Hindlimb muscle (tissue), 1 donor: ENCODE data around the gene TMPRSS11D. TPM values are rescaled to one million over a fixed set of nuclear protein-coding genes. Genes with fewer than 3 reads are reported as not detected.

ENCODE experiments used
- DNase-seq: peaks from one replicate; pipeline ENCODE4 v3.0.0-alpha.2; 2013
- polyA plus RNA-seq: library from polyadenylated mRNA; unstranded; fragments of 120-200 nt; gene quantifications from one replicate; pipeline ENCODE4 v1.2.1, GENCODE V29; 2013; ENCODE audit not compliant: insufficient read length

TMPRSS11D gene, protein sequence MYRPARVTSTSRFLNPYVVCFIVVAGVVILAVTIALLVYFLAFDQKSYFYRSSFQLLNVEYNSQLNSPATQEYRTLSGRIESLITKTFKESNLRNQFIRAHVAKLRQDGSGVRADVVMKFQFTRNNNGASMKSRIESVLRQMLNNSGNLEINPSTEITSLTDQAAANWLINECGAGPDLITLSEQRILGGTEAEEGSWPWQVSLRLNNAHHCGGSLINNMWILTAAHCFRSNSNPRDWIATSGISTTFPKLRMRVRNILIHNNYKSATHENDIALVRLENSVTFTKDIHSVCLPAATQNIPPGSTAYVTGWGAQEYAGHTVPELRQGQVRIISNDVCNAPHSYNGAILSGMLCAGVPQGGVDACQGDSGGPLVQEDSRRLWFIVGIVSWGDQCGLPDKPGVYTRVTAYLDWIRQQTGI
- polyA plus RNA-seq, result 0.08 TPM

- DNase-seq, result no peak
Measured at GRCh38 chr4:67883902-67884301, at the start of gene TMPRSS11D. TSS of gene TMPRSS11D (minus strand) at chr4:67884002. CDS start at chr4:67883933, 69 bp downstream.

DNA sequence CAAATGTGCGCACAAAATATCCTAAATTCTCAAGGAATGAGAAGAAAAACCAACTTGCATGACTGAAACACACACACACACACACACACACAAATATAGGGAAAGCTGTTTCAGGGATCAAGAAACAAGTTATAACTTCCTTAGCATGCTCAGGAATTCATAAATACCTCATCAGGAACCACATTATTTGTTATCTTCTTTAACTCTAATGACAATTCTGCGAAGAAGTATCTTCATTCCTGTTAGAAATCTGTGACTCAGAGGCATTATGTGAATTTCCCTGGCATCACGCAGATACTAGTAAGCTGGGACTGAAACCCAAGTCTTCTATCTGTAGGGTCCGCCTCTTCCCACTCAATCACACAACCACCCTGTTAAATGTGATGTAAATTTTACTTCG is 49.2 kb upstream of the TMPRSS11D start:
- no peak for DNase-seq

GRCh38 chr4:67931256-67931655 is 47.5 kb upstream of the TMPRSS11D start:
- no peak for DNase-seq

- no peak for DNase-seq
Measured at GRCh38 chr4:67929426-67929825, 45.6 kb upstream of the TMPRSS11D start.

- DNase-seq, result no peak
Measured at GRCh38 chr4:67928546-67928945, 44.7 kb upstream of the TMPRSS11D start.

GRCh38 chr4:67927251-67927650 is 43.4 kb upstream of the TMPRSS11D start:
- DNase-seq, result no peak

GRCh38 chr4:67926485-67926884 is 42.7 kb upstream of the TMPRSS11D start:
- no peak for DNase-seq

GRCh38 chr4:67922697-67923096 is 38.9 kb upstream of the TMPRSS11D start:
- DNase-seq, result no peak

GRCh38 chr4:67918428-67918827 is 34.6 kb upstream of the TMPRSS11D start:
- DNase-seq, result no peak

DNA sequence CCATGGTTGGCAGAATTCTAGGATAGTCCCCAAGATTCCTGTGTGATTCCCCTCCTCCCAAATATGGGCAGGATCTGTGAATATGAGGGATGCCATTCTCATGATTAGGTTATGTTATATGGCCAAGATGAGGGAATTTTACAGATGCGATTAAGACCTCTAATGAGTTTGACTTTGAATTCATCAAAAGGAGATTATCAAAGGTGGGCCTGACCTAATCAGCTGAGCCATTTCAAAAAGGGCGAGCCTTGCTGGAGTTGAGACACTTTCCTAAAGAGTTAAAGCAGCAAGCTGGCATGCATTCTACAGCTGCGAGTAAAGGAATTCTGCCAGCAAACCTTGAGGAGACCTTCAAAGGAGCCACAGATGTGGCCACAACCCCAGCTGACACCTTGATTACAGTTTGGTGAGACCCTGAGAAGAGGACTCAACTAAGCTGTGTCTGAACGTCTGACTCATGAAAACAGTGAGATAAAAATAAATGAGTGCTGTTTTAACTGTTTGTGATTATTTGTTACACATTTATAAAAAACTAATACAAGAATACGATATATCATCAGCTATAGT is 31.7 kb upstream of the TMPRSS11D start:
- no peak for DNase-seq

GRCh38 chr4:67912080-67912479 is 28.3 kb upstream of the TMPRSS11D start:
- DNase-seq, result no peak

DNA sequence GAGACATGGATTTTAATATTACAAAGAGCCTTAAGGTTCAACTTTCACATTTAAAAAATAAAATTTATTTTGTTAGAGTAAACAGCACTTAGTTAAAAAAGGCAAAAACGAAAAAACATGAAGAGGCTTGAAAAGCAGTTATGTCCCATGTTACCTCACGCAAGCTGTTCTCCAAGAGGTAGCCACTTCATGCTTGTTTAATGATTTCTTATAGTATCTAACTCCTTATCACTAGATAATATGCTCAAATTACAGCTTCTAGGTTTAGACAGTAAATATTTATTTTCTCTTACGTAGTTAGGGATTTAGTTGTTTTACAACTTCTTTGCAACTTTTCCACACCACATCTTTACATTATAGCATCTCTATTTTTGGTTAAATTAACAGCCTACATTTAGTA is 27.8 kb upstream of the TMPRSS11D start:
- no peak for DNase-seq

DNA sequence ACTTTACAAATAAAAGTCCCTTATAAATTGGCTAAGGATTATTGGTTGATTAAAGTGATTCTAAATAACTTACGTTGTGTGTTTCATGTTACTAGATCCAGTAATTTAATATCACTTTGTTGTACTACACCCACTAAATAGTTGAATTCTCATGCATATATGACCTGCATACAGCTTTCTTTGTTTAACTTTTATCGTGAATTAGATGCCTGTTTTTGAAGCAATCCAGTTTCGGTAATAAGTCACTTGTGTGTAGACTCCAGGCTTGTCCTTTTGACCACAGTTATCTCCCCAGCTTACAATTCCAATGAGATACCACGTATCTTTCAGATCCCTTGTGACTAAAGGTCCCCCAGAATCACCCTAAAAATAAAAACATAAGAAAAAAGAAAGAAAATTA is 27.3 kb upstream of the TMPRSS11D start:
- DNase-seq, result no peak

DNA sequence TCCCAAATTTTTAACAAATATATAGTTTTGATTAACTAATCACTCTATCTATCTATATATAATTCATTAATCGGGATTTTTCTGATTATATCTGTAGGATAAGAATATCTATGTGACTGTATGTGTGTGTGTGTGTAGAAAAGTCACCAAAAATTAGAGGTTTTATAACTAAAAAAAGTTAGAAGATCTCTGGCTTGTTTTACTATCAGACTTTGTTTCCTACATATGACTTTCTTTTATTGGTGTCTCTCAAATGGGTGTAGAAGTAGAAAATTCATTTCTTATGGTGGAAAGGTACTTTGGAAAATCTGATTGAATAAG is 26.7 kb upstream of the TMPRSS11D start:
- DNase-seq, result no peak

- DNase-seq, result no peak
Measured at GRCh38 chr4:67909905-67910584, 26.2 kb upstream of the TMPRSS11D start.

GRCh38 chr4:67907650-67908049 is 23.8 kb upstream of the TMPRSS11D start:
- DNase-seq, result no peak

GRCh38 chr4:67899096-67899495 is 15.3 kb upstream of the TMPRSS11D start:
- no peak for DNase-seq

DNA sequence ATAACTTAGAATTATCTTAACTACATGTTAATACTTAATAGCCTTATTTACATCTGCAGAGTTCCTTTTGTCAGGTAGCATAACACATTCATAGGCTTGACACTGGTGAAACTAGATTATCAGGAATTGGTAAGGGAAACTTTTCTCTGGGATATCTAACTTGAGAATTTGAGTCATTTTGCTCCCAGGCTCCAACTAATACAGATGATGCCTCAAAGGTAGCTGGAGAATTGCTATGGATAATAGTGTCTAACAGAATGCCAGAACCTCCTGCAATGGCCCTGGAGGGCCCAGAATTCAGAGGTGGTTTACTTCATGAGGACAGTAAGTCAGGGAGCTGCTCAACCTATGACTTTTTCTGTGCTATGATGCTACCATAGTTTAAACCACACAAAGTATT is 13.9 kb upstream of the TMPRSS11D start:
- DNase-seq, result no peak

- no peak for DNase-seq
Measured at GRCh38 chr4:67896421-67897065, 12.7 kb upstream of the TMPRSS11D start.

GRCh38 chr4:67894659-67895058 is 10.9 kb upstream of the TMPRSS11D start:
- no peak for DNase-seq

- DNase-seq, result no peak
Measured at GRCh38 chr4:67892905-67893304, 9.1 kb upstream of the TMPRSS11D start.

GRCh38 chr4:67892253-67892652 is 8.5 kb upstream of the TMPRSS11D start:
- no peak for DNase-seq

- no peak for DNase-seq
Measured at GRCh38 chr4:67891645-67892044, 7.8 kb upstream of the TMPRSS11D start.
